HG03520 (cell line): ENCODE measurements around the gene LRRC72.
"Not testable (repeated sequence)": the region's sequence is repeated elsewhere in the genome, so short reads cannot be mapped to it uniquely, and the experiment has no call there.

Experiments
- ATAC-seq: cut with Tn5 transposase; IDR thresholded peaks from one replicate; pipeline ENCODE4 v1.9.1; 2021; ENCODE audit warnings: mild to moderate bottlenecking, moderate library complexity; ENCODE audit not compliant: unreplicated experiment

Gene LRRC72

DNA sequence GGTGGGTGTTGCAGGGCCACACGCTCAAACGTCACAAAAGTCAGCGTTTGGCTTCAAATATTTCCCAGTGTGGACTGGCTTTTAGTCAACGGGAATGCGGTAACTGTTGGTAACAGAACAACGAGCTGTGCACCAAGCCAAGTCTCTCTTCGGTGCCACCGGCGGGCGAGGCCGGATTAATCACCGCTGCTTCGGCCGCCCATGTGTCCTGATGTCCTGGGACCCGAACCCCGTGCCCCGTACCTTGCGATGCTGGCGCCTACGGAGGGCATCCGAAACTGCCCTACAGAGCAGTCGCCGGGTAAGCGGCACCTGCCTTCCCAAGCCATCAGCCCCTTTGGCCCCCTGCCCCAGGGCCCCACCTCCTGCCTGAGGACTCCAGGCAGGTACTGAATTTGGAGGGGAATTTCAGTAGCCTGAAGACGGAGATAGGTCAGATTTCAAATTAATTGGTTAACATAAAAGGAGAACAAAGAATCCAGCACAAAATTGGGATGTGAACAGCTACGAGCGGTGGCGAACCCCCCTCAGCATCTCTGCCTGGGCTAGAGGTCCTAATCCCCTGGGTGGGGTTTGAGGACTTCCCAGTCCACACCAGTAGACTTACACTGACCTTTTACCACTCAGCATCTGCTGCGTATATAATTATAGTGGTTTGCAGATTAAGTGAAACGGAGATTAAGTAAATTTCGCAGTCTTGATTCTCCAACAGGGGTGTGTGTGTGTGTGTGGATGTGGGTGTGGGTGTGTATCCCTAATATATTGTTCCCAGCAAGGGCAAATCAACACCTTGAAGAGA lies at the start of gene LRRC72:
Gene LRRC72, plus strand, starts transcription at position 84 of the 799 bp plus-strand sequence. Its CDS starts 128 bp downstream, at position 212.
- ATAC-seq = no peak

DNA sequence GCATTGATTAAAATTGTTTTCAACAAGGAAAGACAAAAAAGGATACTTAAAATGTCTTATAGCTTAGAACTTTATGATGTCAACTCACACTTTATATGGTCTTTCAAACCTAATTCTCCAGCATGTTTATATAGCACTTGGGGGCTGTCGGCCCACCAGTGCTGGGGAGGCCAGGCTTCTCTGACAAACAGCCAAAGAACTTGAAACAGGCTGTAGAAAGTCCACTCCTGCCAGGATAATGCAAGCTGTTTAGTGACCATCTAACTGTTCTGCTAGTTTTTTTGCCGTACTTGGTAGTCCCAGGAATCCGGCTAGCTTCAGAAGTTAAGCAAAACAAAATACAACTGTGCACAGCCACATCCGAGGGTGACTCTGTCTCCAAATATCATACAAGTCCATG lies 47.5 kb upstream of the LRRC72 start:
- no peak for ATAC-seq

DNA sequence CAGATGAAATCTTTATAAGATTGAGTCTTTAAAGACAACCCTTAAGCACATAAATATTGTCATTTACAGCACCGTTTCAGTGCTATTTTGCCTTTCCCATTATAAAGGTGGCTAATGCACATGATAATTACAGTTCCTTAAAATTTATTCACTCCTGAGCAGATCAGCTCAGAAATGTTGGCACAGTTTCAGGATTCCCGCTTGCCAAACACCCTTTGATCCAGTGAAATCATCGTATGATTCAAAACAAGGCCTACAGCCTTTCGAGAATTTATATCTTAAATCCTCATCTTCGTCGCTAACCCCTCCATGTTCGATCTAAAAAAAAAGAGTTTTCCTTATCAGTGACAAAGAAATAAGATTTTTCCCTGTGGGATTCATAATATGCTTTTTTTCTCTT lies 47.0 kb upstream of the LRRC72 start:
- no peak for ATAC-seq

DNA sequence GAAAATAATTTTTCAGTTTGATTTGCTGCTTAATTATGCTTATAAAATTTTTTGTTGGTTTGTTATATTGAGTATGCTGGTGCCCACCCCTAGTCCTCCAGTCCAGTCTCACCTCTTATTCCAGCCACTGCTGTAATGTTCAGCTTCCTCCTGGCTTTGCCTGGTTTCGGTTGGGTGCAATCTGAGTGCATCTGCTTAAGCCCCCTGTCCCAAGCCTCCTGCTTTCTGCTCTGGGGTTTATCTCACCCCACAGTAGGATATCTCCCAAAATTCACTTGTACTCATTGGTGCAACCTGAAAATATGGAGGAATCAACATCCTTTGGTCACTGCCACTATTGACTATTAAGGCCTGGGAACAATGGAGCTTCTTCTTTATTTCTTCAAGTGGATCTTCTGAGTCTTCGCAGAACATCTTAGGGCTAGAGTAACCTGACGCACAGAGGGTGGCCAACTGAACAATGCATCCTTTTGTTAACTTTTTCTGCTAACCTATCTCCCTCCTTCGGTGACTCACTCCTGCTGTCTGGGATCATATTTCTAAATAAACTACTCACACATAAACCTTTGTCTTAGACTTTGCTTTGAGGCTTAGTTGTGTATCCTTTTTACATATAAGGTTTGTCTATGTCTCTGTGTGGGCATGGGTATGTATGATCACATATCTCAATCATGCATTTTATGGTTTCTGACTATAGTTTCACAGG lies 42.0 kb upstream of the LRRC72 start:
- ATAC-seq = no peak

DNA sequence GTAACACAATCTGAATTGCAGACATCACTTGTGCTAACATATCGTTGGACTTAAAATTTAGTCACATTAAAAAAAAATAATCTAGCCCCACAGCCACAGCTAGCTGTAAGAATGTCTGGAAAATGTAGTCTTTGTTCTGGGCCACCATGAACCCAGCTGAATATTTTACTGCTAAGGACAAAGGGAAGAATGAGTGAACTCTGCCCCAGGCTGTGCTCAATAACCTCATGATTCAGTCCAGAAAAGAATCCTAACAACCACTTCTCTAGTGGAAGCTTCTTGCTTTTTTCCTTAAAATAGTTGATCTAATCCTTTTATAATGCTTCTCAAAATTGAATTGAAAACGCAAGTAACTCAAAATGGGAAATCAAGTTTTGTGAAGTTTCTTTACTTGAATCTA lies 35.5 kb upstream of the LRRC72 start:
- ATAC-seq = no peak

DNA sequence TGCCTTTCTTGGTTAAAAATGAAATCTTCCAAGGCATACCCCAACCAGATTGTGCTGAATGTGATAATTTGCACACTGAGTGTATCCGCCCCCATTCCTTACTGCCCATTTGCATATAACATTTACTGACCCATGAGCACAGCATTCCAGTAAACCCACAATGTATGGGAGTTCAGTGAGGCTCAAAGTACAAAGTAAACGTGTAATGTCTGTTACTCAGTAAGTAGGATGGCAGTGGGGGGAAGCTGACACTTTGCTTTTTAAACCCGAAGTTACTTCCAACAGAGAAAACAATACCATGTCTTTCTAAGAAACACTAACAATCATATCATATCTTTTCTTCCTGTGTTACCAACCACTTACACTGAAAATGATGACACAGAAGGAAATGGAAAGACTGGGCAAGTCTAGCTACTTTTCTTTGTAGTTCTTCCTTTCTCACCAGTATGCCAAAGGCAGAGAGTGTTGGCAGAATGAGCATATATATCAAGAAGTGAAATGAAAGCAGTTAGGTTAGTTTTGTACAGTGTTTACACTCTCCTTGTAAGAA lies 34.0 kb upstream of the LRRC72 start:
- ATAC-seq = no peak

DNA sequence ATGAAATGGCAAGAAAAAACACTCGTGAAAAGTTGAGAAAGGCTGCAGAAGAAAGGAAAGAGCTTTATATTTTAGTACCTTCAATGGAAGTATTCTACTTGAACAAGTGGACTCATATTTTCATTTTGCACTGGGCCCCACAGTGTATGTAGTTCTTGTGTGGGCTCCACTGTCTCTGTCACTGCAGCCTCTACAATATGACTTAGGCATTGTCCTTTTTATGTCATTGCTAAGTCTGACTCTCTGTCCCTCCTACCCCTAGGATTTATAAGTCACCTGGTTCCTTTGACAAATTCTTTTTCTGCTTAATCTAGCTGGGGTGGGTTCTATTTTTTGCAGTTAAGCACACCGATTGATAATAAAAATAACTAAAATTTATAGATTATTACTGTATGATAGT lies 33.4 kb upstream of the LRRC72 start:
- ATAC-seq = no peak

DNA sequence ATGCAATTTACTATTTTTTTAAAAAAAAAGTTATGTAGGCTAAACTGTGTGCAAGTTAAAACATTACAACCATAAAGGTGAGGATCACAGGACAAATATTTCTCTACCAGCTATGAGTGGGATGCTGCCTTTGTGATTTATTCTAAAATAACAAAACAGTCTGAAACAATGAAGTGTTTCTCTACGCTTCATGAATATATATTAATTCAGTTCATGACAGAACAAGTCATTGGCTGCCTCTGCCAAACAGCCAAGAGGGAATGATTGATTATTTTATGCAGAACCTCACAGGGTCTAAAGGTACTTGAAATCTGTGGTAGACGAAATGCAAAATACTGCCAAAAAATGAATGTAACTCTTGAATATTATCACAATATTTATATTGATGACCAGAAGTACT lies 32.1 kb upstream of the LRRC72 start:
- ATAC-seq = no peak

DNA sequence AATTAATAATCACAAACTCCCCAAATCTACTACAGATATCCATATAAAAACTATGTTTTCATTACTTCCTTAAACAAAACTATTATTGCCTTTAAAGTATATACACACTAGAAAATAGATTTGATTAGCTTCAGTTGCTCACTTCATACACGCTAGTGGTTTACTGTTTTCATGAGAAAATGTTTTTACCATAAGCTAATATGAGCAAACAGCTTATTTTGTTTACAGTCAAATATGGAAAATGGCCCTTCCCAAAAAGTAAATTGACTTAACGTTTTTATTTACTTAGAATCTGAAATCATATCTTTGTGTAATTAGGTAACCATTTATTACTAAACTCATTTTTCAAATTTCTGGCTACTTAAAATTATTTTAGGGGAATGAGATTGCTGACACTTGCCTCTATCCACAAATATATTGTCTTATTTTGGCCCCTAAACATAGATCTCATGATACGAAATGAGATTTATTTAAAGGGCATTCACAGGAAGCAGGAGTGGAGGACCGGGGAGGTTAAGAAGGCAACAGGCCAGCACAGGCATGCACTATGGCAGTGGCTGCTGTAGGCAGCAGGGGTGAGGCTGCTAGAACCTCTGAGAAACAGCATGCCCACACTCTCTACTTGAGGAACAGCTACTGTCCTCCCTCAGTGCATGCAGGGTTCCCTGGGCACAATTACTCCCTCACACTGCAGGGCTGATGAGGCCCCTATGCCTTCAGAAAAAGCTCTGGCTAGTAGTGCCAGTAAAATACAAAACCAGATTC lies 31.5 kb upstream of the LRRC72 start:
- ATAC-seq = no peak

DNA sequence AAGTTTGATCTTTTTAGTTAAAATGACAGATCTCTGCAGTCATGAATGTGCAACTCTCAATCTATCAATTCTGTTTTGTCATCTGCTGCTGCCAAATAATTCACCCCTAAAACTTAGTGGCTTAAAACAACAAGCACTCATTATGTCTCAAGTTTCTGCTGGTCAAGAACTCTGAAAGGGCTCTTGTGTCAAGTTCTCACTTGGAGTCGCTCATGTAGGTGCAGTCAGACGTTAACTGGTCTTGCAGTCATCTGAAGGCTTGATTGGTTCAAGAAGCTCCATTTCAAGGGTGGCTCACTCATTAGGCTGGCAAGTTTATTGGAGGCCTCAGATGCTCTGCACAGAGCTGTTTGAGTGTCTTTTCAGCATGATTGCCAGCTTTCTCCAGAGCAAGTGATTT lies 28.5 kb upstream of the LRRC72 start:
- ATAC-seq = no peak

DNA sequence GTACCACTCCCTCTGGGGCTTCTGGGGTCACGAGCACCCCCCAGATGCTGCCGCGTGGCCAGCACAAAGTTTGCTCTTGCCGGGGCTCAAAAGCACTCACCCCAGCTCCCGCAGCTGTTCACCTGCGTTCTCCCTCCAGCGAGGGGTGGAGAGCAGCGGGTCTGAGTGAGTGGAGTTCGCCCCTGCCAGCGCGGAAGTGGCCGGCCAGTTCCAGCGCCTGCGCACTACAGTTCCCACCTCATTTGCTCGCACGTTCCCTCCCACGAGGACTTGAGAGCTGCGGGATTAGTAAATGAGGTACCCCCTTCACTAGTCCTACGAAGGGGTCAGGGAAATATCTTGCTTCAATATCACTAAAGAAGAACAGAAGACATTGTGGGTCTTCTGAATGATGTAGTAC lies 24.3 kb upstream of the LRRC72 start:
- no peak for ATAC-seq

DNA sequence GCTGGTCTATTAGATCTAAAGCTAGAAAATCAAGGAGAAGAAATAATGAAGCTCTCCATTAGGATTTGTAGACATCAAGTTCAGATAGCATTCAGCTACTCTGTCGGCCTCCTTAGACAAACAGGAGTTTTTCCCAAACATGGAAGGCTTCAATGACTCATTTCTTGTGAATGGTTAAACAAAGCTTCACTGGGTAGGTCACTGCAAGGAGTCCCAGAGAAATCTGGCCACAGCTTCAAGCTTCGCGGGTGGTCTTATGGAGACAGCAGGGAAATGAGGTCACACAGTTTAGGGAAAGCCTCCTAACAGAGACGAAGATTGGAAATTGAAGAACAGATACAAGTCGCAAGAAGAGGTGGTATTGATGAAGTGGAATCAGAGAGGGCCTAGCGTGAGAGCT lies 22.6 kb upstream of the LRRC72 start:
- ATAC-seq = no peak

DNA sequence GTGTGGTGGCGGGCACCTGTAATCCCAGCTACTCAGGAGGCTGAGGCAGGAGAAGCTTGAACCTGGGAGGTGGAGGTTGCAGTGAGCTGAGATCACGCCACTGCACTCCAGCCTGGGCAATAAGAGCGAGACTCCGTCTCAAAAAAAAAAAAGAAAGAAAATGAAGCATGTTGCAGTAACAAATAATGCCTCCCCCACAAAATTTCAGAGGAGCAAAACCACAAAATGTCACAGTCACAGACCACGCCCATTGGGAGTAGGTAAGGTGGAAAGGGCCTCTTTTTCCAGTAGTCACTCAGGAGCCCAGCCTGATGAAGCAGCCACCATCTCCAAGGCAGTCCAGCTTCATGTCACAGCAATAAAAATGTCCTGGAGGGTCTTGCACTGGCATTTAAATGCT lies 20.2 kb upstream of the LRRC72 start:
- not testable (repeated sequence) for ATAC-seq

DNA sequence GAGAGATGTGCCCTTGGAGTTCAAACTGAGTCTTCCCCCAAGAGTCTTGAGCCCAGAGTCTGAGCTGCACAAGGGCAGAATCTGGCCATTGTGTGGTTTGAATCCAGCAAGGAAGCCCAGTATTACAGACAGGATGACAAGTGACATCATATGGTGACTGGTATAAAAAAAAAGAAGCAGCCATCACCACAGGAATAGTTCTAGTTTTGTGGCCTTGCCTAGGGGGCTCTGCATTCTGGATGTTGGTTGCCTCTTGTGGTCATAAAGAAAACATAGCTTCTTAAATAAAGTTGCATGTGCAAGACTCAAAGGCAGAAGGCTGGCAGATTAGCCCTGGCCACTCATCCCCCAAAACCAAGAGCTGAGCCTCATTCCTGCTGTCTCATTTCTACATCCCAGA lies 16.8 kb upstream of the LRRC72 start:
- ATAC-seq = no peak

DNA sequence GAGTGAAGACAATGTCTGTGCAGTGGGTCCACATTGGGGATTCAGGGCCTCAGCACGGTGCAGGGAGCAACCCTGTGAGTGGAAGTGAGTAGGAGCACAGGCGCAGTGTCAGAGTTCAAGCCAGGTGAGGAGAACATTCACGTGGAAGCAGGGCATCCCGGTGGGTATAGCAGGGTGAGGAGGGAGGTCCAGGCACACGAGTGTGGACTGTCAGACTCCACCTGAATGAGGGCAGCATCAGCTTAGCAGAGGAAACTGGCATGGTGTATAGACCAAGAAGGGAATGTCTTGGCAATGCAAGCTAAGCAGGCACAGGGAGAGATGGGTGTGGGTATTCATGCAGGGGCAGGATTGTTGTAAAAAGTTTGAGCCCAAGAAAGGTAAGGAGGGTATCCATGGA lies 15.3 kb upstream of the LRRC72 start:
- no peak for ATAC-seq

DNA sequence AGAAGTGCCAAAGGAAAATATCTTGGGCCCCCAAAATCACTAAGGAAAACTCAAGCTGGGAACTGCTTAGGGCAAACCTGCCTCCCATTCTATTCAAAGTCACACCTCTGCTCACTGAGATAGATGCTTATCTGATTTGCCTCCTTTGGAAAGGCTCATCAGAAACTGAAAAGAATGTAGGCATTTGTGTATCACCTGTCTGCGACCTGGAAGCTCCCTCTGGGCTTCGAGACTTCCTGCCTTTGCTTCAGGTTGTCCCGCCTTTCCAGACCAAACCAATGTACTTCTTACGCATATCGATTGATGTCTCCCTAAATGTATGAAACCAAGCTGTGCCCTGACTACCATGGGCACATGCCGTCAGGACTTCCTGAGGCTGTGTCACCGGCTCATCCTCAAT lies 14.5 kb upstream of the LRRC72 start:
- ATAC-seq = no peak

DNA sequence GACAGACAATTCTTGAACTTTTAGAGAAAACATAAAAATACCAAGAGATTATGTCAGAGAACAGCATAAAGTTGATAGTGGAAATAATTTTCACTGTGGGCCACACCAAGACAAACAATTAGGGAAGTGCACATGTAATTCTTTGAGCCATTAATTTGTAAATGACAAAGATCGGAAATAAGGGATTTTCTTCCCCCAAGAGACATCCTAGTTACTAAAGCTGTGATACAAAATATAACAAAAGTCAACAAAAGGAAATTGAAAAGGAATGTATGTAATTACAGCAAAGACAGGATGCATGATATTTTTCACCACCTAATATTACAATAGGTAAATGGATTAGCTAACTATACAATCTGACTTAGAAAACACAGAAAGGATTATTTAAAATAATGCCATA lies 12.4 kb upstream of the LRRC72 start:
- no peak for ATAC-seq

DNA sequence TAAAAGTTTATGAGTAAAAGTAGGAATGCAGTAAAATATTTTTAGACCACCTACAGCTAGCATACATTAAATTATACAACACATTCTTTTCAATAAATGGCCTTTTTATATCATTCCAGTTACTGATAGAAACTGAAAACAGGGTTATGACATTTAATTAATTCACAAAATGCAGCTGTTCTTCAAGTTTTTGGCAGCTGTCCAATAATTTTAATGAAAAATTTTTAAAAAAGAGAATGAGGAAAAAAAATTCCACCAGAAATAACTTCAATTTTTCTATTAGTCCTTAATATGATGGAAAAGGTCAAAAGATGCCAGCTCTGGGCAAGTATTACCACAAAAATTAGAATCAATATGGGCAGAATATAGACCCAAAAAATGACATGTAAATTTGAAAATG lies 11.9 kb upstream of the LRRC72 start:
- ATAC-seq = no peak

DNA sequence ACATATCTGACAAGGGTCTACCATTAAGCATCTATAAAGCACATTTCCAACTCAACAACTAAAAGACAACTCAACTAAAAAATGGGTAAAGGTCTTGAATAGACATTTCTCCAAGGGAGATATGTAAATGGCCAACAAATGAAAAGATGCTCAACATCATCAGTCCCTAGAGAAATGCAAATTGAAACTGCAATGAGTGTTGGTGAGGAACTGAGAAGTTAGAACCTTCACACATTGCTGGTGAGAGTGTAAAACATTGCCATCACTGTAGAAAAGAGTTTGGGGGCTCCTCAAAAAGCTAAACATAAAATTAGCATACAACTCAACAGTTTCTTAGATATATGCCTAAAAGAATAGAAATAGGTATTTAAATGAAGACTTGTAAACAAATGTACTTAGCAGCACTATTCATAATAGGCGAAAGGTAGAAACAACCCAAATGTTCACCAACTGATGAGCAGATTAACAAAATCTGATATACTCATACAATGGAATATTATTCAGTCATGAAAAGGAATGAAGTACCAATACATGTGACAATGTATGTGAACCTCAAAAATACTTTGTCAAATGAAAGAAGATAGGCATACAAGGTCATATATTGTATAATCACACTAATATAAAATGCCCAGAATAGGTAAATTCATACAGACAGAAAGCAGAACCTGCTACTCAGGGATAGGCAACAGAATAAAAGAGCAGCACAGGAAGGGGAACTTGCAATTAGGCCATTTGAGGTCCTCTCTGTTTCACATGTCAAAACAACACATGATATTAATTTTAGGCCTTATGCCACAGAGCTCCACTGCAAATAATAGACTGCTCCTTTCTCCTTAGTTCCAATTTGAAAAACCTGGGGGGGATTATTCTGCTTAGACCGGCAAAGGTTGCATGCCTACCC lies 10.6 kb upstream of the LRRC72 start:
- no peak for ATAC-seq

DNA sequence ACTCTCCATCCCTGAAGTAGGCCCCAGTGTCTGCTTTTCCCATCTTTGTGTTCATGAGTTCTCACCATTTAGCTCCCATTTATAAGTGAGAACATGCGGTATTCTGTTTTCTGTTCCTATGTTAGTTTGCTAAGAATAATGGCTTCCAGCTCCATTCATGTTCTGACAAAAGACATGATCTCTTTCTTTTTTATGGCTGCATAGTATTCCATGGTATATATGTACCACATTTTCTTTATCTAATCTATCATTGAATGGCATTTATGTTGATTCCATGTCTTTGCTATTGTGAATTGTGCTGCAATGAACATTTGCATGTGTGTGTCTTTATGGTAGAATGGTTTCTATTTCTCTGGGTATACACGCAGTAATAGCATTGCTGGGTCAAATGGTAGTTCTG lies 6.6 kb upstream of the LRRC72 start:
- not testable (repeated sequence) for ATAC-seq
